NCI-H146 treated with DMSO at 0.1 percent for 48 hours (cell line): ENCODE results near the gene KRTAP10-12.
"Not testable (repeated sequence)": the region's sequence is repeated elsewhere in the genome, so short reads cannot be mapped to it uniquely, and the experiment has no call there.

Source experiments
- DNase-seq: peaks from one replicate; lab custom pipeline; 2025; ENCODE audit not compliant: unreplicated experiment; lab: John Stamatoyannopoulos, UW

Gene KRTAP10-12

DNA sequence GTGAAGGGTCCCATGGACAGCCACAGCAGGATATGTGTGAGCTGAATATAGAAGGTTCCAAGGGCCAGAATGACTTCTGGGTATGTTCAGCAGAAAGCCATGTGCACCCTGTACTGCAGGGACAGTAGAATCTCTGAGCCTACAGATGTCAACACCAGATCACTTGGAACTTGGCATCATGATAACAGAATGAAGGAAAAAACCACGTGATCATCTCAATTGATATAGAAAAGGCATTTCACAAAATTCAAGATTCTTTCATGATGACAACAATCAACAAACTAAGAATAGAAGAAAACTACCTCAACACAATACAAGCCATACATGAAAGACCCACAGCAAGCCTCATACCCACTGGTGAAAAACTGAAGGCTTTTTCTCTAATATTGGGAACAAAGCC is 29.4 kb upstream of the KRTAP10-12 start:
- no peak for DNase-seq

- DNase-seq = no peak
Measured at GRCh38 chr21:44670642-44671432, 26.1 kb upstream of the KRTAP10-12 start.

- DNase-seq = no peak
Measured at GRCh38 chr21:44671911-44672310, 25.1 kb upstream of the KRTAP10-12 start.

DNA sequence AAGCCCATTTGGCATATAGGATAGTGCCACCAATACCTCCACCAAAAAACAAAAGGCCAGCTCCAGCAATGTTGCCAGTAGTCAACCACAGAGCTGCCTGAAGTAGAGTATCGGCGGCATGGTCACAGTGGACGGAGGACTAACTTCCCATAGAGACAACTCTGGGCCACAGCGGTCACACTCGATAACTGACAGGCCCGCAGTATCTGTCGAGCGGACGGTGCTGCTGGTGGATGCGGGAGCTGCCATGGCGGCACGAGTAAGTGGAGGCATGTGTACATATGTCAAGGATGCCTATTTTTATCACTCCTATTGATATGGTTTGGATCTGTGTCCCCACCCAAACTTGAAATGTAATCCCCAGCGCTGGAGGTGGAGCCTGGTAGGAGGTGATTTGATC is 19.1 kb upstream of the KRTAP10-12 start:
- no peak for DNase-seq

GRCh38 chr21:44681152-44681551 is 15.8 kb upstream of the KRTAP10-12 start:
- DNase-seq = no peak

GRCh38 chr21:44681861-44682579 is 15.0 kb upstream of the KRTAP10-12 start, which contains the start of gene KRTAP12-1:
TSS of gene KRTAP12-1 (minus strand) at chr21:44682163. CDS start at chr21:44682123, 40 bp downstream.
- peak; percentile 81 for DNase-seq

- DNase-seq = no peak
Measured at GRCh38 chr21:44682580-44683151, 14.3 kb upstream of the KRTAP10-12 start.

DNA sequence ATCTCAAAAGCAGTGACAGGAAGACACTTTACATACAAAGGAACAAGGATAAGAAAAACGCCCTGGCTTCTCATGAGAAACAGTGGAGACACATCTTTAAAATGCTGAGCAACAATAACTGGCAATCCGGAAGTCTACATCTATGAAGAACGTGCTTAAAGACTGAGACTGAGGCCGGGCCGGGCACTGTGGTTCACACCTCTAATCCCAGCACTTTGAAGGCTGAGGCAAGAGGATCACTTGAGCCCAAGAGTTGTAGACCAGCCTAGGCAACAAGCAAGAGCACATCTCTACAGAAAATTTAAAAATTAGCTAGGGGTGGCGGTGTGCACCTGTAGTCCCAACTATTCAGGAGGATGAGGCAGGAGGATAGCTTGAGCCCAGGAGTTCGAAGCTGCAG is 12.9 kb upstream of the KRTAP10-12 start:
- DNase-seq = no peak

DNA sequence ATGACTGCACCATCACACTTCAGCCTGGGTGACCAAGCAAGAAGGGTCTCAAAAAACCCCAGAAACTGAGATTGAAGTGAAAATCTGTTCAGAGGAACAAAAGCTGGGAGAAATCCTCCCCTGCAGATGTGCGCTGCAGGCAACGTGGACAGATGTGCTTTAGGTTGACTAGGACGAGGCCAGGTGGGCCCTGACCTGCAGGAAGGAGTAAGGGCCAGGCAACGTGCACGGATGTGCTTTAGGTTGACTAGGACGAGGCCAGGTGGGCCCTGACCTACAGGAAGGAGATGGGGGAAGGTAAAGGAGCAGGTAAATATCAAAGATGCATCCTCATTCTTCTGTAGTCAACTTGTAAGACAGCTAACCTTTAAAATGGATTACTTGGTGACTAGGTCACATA is 12.5 kb upstream of the KRTAP10-12 start:
- no peak for DNase-seq

DNA sequence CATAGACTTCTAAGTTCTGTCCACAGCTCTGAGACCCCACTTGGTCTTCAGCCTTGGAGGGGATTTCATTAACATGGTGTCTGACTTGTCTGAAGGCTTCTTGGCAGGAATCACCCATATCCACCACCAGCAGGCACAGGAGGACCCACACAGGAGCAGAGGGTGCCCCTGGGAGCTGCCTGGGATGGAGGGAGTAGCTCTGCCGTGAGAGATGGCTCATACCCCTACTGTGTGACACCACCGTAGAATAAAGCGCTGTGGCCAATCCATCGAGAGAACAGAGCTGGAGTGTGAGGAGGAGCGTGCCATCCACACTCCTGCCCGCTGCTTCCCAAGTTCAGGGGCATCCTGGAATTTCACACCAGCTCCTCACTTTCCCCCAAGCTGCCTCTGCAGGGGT is 11.9 kb upstream of the KRTAP10-12 start:
- DNase-seq = not testable (repeated sequence)

DNA sequence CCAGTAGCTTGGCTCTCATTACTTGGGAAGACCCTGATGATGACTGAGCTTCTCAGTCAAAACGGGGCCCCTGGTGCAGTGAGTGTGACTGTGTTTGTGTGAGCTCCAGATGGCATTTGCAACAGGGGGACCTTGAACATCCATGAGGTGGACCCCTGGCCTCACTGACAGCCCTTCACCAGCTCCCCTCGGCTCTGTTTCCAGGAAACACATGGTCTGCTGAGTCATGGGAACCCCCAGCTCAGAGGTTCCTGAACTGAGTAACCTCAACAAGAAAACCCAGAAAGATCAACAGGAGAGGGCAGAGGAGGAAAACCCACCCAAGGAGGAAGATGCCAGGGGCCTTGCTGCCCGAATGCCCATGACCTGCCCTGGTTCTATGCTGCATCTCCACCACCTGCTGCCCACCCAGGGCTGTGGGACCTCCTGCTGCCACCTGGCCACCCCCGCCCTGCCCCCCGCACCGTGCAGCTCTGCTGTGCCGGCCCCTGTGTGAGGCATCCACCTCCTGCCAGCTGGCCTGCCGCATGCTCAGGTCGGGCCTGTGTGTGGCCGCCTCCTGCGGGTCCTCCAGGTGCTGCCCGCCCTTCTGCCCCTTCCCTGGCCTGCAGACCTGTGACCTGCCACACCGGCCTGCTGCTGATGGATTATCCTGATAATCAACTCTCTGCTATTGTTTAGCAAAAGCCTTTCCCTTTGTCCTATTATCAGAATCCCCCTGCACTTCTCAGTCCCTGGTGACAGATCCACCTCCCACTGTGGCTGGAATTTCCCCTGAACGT is 10.8 kb upstream of the KRTAP10-12 start:
- peak; percentile 26 for DNase-seq

GRCh38 chr21:44686843-44687561 is 10.0 kb upstream of the KRTAP10-12 start:
- DNase-seq = no peak

- no peak for DNase-seq
Measured at GRCh38 chr21:44687671-44688070, 9.3 kb upstream of the KRTAP10-12 start.

DNA sequence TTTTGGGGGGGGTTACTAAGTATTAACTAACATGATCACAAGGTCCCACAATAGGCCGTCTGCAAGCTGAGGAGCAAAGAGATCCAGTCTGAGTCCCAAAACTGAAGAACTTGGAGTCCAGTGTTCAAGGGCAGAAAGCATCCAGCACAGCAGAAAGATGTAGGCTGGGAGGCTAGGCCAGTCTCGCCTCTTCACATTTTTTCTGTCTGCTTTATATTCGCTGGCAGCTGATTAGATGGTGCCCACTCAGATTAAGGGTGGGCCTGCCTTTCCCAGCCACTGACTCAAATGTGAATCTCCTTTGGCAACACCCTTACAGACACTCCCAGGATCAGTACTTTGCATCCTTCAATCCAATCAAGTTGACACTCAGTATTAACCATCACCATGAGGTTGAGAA is 7.2 kb upstream of the KRTAP10-12 start:
- DNase-seq = not testable (repeated sequence)

- DNase-seq = no peak
Measured at GRCh38 chr21:44691686-44692085, 5.3 kb upstream of the KRTAP10-12 start.

DNA sequence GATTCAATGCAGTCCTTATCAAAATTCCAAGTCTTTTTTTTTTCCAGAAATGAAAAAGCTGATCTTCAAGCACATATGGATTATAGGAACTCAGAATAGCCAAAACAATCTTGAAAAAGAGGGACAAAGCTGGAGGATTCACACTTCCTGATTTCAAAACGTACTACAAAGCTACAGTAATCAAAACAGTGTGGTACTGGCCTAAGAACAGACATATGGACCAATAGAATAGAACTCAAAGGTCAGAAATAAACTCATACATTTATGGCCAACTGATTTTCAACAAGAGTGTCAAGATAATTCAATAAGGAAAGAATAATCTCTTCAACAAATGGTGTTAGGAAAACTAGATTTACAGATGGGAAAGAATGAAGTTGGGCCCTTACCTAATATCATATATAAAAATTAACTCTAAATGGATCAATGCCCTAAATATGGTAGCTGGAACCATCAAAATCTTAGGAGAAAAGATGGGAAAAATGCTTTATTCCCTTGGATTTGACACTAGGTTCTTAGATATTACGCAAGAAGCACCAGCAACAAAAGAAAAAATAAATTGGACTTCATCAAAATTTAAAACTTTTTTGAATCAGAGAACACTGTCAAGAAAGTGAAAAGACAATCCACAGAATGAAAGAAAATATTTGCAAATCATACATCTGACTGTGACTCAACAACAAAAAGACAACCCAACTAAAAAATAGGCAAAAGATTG is 4.0 kb upstream of the KRTAP10-12 start:
- DNase-seq = no peak

- DNase-seq = no peak
Measured at GRCh38 chr21:44694776-44695175, 2.2 kb upstream of the KRTAP10-12 start.

GRCh38 chr21:44695184-44695583 is 1.8 kb upstream of the KRTAP10-12 start:
- no peak for DNase-seq

DNA sequence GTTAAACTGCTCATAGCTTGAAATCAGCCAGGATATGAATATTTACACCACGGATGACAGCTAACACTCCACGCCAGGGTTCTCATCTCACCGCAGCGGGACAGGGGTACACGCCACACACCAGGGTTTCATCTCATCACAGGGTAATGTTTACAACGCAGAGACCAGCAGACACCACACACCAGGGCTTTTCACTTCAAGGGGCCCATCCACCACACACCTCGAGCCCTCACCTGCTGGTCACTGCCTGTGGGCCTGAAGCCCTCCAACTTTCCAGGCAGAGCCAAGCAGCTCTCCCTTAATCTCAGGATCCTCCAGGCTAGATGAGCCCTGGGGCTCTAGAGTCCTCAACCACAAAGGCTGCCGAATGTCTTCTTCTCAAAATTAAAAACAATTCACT is 1.3 kb upstream of the KRTAP10-12 start:
- no peak for DNase-seq

GRCh38 chr21:44696572-44696971 is 400 bp upstream of the KRTAP10-12 start:
- DNase-seq = no peak
